Esophagus muscularis mucosa (tissue), 4 donors: Measurements from ENCODE around the gene GJD3. TPM values are rescaled to one million over a fixed set of nuclear protein-coding genes. Genes with fewer than 3 reads are reported as not detected.

Experiments
- DNase-seq: peaks from one replicate; pipeline ENCODE4 v3.0.0-alpha.2; 2017; ENCODE audit errors: extremely low spot score
- H3K27ac ChIP-seq, 4 donors: fragments of 200-600 bp; sonication (generic); replicated peaks in 1 of 4; 1 replicate in 3 of 4; 2 replicates in 1 of 4; pipeline ENCODE4 v1.5.1; 2016 to 2019; ENCODE audit warnings: mild to moderate bottlenecking in 1 of 4
- H3K27me3 ChIP-seq, 4 donors: fragments of 200-600 bp; sonication (generic); one replicate each; pipeline versions ENCODE4 v1.5.1 to v1.6.0; 2016 to 2019
- H3K36me3 ChIP-seq, 4 donors: fragments of 200-600 bp; sonication (generic); one replicate each; pipeline ENCODE4 v1.5.1; 2016 to 2019
- H3K4me1 ChIP-seq, 4 donors: fragments of 200-600 bp; sonication (generic); one replicate each; pipeline ENCODE4 v1.5.1; 2016 to 2019
- H3K4me3 ChIP-seq, 4 donors: fragments of 200-600 bp; sonication (generic); 1 replicate in 2 of 4; 2 replicates in 2 of 4; pipeline ENCODE4 v1.5.1; 2016 to 2019; ENCODE audit warnings: mild to moderate bottlenecking in 4 of 4, moderate library complexity in 1 of 4
- H3K9me3 ChIP-seq, 4 donors: fragments of 200-600 bp; sonication (generic); 1 replicate in 3 of 4; 2 replicates in 1 of 4; pipeline ENCODE4 v1.5.1; 2016 to 2019
- CTCF ChIP-seq, 3 experiments: fragments of 200-600 bp in 2 of 3; fragments of 450-650 bp in 1 of 3; sonication (generic) in 2 of 3; IDR thresholded peaks; one replicate each; pipeline ENCODE4 v1.5.1; 2017 to 2019; ENCODE audit warnings: antibody characterized with exemption in 3 of 3, mild to moderate bottlenecking in 2 of 3, moderate library complexity in 1 of 3
- EP300 ChIP-seq: sonication (generic); formaldehyde crosslinking; IDR thresholded peaks from one replicate; pipeline ENCODE4 v1.6.1; 2017; ENCODE audit warnings: antibody characterized with exemption
- POLR2A ChIP-seq: fragments of 450-650 bp; IDR thresholded peaks from one replicate; pipeline ENCODE4 v1.6.1; 2017; ENCODE audit warnings: antibody characterized with exemption, moderate library complexity, mild to moderate bottlenecking, low read depth
- POLR2AphosphoS5 ChIP-seq, 2 donors: sonication (generic); formaldehyde crosslinking; IDR thresholded peaks; one replicate each; pipeline ENCODE4 v1.6.1; 2017; ENCODE audit warnings: antibody characterized with exemption in 2 of 2
- WGBS: methylation state at CpG from one replicate; pipeline ENCODE4 v1.1.5; 2018; 5-methylcytosine and 5-hydroxymethylcytosine counted together
- intact Hi-C: fragments of 100-400 bp; cut with DNase I; formaldehyde crosslinking; loops from one replicate; pipeline ENCODE4 v1.15.1; 2023
- small RNA-seq, 3 donors: library from RNA; depleted of rRNA; stranded (forward); fragments of <200 nt; gene quantifications; one replicate each; pipeline ENCODE3, GENCODE V24; 2016
- total RNA-seq, 4 donors: library from RNA; depleted of rRNA; stranded (reverse); fragments of >200 nt; gene quantifications; one replicate each; pipeline versions ENCODE4 v1.1.0 to v1.2.1, GENCODE V29; 2016

GJD3 gene
- total RNA-seq, 4 donors from 2014 or later = 0.40 to 0.50 TPM; not detected in 2

- WGBS = 82% methylated on average over 2 of the region's 3 CpGs
- no peaks in the 10 kb centered on the region for H3K36me3 ChIP-seq
- no peak overlapping the region for H3K4me3 ChIP-seq
- peak overlapping the region; percentile 94 to 98 (median 96) for H3K27ac ChIP-seq
- DNase-seq = no peak
- intact Hi-C loops = no loop called here
- no peaks in the 10 kb centered on the region for H3K9me3 ChIP-seq
- TF ChIP-seq EP300 (no peak), CTCF (IDR thresholded peaks at IDR 0.05) (no peak), POLR2A (no peak), POLR2AphosphoS5 (IDR thresholded peaks at IDR 0.05) (no peak)
- H3K4me1 ChIP-seq = peaks cover 92 to 95% (median 94%) of the 10 kb centered on the region in 4 donors
- no peaks in the 10 kb centered on the region for H3K27me3 ChIP-seq
Measured at GRCh38 chr17:40315206-40315605, 49.3 kb downstream of the GJD3 start.

GRCh38 chr17:40314584-40314956 is 50.0 kb downstream of the GJD3 start:
- intact Hi-C loops = no loop called here
- TF ChIP-seq CTCF (IDR thresholded peaks at IDR 0.05) (no peak), POLR2AphosphoS5 (IDR thresholded peaks at IDR 0.05) (peak; percentile 76 to 86)
- peak overlapping the region; percentile 94 to 98 (median 96) for H3K27ac ChIP-seq
- DNase-seq = no peak
- no peak overlapping the region for H3K4me3 ChIP-seq
- H3K9me3 ChIP-seq = no peaks in the 10 kb centered on the region
- peaks cover 92 to 95% (median 94%) of the 10 kb centered on the region in 4 donors for H3K4me1 ChIP-seq
- WGBS = 0% methylated on average over 1 of the region's 3 CpGs
- H3K27me3 ChIP-seq = no peaks in the 10 kb centered on the region
- H3K36me3 ChIP-seq = no peaks in the 10 kb centered on the region

- Histone ChIP-seq H3K27me3 (no peaks in the 10 kb centered on the region), H3K27ac (peak overlapping the region; percentile 94 to 98 (median 96)), H3K36me3 (no peaks in the 10 kb centered on the region), H3K9me3 (no peaks in the 10 kb centered on the region), H3K4me1 (peaks cover 92 to 95% (median 94%) of the 10 kb centered on the region in 4 donors), H3K4me3 (no peak overlapping the region)
- intact Hi-C loops = no loop called here
- DNase-seq = no peak
- 46% methylated on average over 6 of the region's 7 CpGs for WGBS
- TF ChIP-seq POLR2A = no peak
- TF ChIP-seq POLR2AphosphoS5 (IDR thresholded peaks at IDR 0.05) = no peak
- no peak for TF ChIP-seq CTCF (IDR thresholded peaks at IDR 0.05)
- TF ChIP-seq EP300 = no peak
Measured at GRCh38 chr17:40313668-40314583, 50.6 kb downstream of the GJD3 start.

Small RNA genes within 50 kb of the gene (small RNA-seq; reads per million reads assigned to genes)
- gene RF00019 (0 reads per million in 3 donors), gene RNA5SP441 (0 reads per million in 3 donors)

Other genes starting within 250 kb of the GJD3 start
- 10 to 100 TPM; 64.1 to 86.8 (median 72.2) TPM for gene MSL1, start 242.8 kb downstream of the GJD3 start, total RNA-seq
- gene CASC3, start 224.2 kb downstream of the GJD3 start, total RNA-seq = 100 to 1,000 TPM in 2 of 4 donors, 10 to 100 TPM in 2; 77.2 to 103 (median 95.5) TPM
- 1 to 10 TPM; 1.5 to 5.4 (median 2.9) TPM for gene RAPGEFL1, start 187.3 kb downstream of the GJD3 start, total RNA-seq
- 10 to 100 TPM in 2 of 4 donors, 1 to 10 TPM in 2; 7.8 to 21.5 (median 12.1) TPM for gene WIPF2, start 145.4 kb downstream of the GJD3 start, total RNA-seq
- gene CDC6, start 76.9 kb downstream of the GJD3 start, total RNA-seq = under 1 TPM; 0.32 to 0.83 (median 0.44) TPM
- gene RARA, start 55.6 kb downstream of the GJD3 start, total RNA-seq = 10 to 100 TPM; 26.2 to 53.5 (median 52.2) TPM
- gene TOP2A, start 53.2 kb upstream of the GJD3 start, total RNA-seq = 1 to 10 TPM in 1 of 4 donors, under 1 TPM in 3; under 0.01 to 1.4 (median 0.30) TPM
- gene IGFBP4, start 78.7 kb upstream of the GJD3 start, total RNA-seq = 100 to 1,000 TPM; 258 to 444 (median 268) TPM
- not detected for gene TNS4, start 136.9 kb upstream of the GJD3 start, total RNA-seq
- gene CCR7, start 200.7 kb upstream of the GJD3 start, total RNA-seq = under 1 TPM in 1 of 4 donors, not detected in 3; 0.33 TPM